Breast epithelium (tissue), 4 donors: ENCODE data around the gene PCGF2. TPM values are rescaled to one million over a fixed set of nuclear protein-coding genes. Genes with fewer than 3 reads are reported as not detected.

Experiments
- DNase-seq, 2 donors: peaks; one replicate each; pipeline ENCODE4 v3.0.0-alpha.2; 2019; ENCODE audit warnings: low spot score in 2 of 2
- H3K27ac ChIP-seq, 2 donors: fragments of 200-600 bp; sonication (generic) in 1 of 2; one replicate each; pipeline ENCODE4 v1.5.1; 2016 to 2019; ENCODE audit warnings: mild to moderate bottlenecking in 1 of 2
- H3K27me3 ChIP-seq, 2 donors: fragments of 200-600 bp; sonication (generic) in 1 of 2; one replicate each; pipeline versions ENCODE4 v1.5.1 to v1.6.0; 2017 to 2019; ENCODE audit warnings: control low read depth in 1 of 2, mild to moderate bottlenecking in 1 of 2
- H3K36me3 ChIP-seq: fragments of 200-600 bp; one replicate; pipeline ENCODE4 v1.5.1; 2019
- H3K4me1 ChIP-seq, 2 donors: fragments of 200-600 bp; sonication (generic); one replicate each; pipeline ENCODE4 v1.5.1; 2016 to 2019; ENCODE audit warnings: control low read depth in 1 of 2
- H3K4me3 ChIP-seq, 3 donors: fragments of 200-600 bp; sonication (generic); 1 replicate in 2 of 3; 2 replicates in 1 of 3; pipeline ENCODE4 v1.5.1; 2016 to 2019; ENCODE audit warnings: mild to moderate bottlenecking in 3 of 3, moderate library complexity in 2 of 3
- H3K9me3 ChIP-seq, 2 donors: fragments of 200-600 bp; sonication (generic) in 1 of 2; one replicate each; pipeline ENCODE4 v1.5.1; 2016 to 2019; ENCODE audit warnings: control low read depth in 1 of 2
- POLR2A ChIP-seq: fragments of 450-650 bp; IDR thresholded peaks from one replicate; pipeline ENCODE4 v1.6.1; 2016; ENCODE audit warnings: antibody characterized with exemption, mild to moderate bottlenecking, moderate library complexity
- POLR2AphosphoS5 ChIP-seq, 3 donors: sonication (generic); formaldehyde crosslinking; IDR thresholded peaks; one replicate each; pipeline ENCODE4 v1.6.1; 2017; ENCODE audit warnings: antibody characterized with exemption in 3 of 3
- intact Hi-C: fragments of 100-400 bp; cut with DNase I; formaldehyde crosslinking; loops from one replicate; pipeline ENCODE4 v1.15.1; 2023; ENCODE audit warnings: low total_unique reads
- total RNA-seq, 3 donors: library from RNA; depleted of rRNA; stranded (reverse); fragments of >200 nt; gene quantifications; one replicate each; pipeline ENCODE4 v1.1.0, GENCODE V29; 2016
- TF ChIP-seq, protein P1 (sequence below), 3 donors: fragments of 450-650 bp; IDR thresholded peaks; one replicate each; pipeline ENCODE4 v1.5.1; 2016 to 2017; ENCODE audit warnings: antibody characterized with exemption in 3 of 3, mild to moderate bottlenecking in 3 of 3, moderate library complexity in 3 of 3

The PCGF2 gene
- total RNA-seq, 3 donors from 2014 or later: 6.4 to 9.5 (median 9.3) TPM

DNA sequence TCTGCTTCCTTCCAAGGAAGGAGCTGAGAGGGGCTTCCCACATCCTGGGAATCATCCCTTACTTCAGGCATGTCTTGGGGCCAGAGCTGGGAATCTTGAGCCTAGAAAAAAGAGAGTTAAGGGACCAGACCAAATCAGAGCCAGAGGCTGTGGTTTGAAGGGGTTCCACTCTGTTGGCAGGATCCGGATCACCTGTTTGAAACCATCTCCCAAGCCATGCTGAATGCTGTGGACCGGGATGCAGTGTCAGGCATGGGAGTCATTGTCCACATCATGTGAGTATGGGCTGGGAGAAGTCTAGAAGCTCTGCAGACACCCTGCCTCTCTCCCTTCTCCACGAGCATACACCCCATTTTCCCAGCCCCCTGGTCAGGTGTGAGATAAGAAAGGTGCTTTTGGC is 14.1 kb upstream of the PCGF2 start:
- DNase-seq: no peak
- H3K27me3 ChIP-seq: no peaks in the 10 kb centered on the region
- TF ChIP-seq, protein P1, sequence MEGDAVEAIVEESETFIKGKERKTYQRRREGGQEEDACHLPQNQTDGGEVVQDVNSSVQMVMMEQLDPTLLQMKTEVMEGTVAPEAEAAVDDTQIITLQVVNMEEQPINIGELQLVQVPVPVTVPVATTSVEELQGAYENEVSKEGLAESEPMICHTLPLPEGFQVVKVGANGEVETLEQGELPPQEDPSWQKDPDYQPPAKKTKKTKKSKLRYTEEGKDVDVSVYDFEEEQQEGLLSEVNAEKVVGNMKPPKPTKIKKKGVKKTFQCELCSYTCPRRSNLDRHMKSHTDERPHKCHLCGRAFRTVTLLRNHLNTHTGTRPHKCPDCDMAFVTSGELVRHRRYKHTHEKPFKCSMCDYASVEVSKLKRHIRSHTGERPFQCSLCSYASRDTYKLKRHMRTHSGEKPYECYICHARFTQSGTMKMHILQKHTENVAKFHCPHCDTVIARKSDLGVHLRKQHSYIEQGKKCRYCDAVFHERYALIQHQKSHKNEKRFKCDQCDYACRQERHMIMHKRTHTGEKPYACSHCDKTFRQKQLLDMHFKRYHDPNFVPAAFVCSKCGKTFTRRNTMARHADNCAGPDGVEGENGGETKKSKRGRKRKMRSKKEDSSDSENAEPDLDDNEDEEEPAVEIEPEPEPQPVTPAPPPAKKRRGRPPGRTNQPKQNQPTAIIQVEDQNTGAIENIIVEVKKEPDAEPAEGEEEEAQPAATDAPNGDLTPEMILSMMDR (IDR thresholded peaks at IDR 0.05): no peak
- no peak for TF ChIP-seq POLR2AphosphoS5 (IDR thresholded peaks at IDR 0.05)
- no peak for TF ChIP-seq POLR2A
- H3K4me1 ChIP-seq: no peaks in the 10 kb centered on the region
- H3K4me3 ChIP-seq: no peak overlapping the region
- no peaks in the 10 kb centered on the region for H3K9me3 ChIP-seq
- H3K36me3 ChIP-seq: peaks cover 4% of the 10 kb centered on the region
- H3K27ac ChIP-seq: no peak overlapping the region
- intact Hi-C loops: no loop called here

DNA sequence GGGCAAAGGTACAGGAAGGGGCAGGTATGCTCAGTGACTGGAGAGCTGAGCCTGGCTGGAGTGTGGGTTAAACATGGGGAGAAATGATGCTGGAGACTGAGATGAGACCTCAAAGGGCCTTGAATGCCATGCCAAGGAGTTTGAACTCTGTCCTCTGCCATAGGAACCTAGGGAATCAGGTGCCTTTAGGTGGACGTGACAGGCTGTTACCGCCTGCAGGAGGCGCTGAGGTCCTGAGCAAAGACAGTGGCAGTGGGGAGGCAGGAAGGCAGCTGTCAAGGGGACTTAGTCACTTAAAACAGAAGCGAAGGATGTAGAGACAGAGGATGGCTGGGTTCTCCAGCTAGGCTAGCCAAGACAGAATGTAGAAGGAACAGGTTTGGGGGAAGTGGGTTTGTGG is 13.5 kb upstream of the PCGF2 start:
- H3K27ac ChIP-seq: no peak overlapping the region
- H3K4me1 ChIP-seq: no peaks in the 10 kb centered on the region
- H3K36me3 ChIP-seq: peaks cover 4% of the 10 kb centered on the region
- intact Hi-C loops: no loop called here
- no peak for DNase-seq
- no peaks in the 10 kb centered on the region for H3K27me3 ChIP-seq
- TF ChIP-seq POLR2AphosphoS5 (IDR thresholded peaks at IDR 0.05) (no peak), POLR2A (no peak)
- TF ChIP-seq, protein P1 (IDR thresholded peaks at IDR 0.05): no peak
- H3K4me3 ChIP-seq: no peak overlapping the region
- H3K9me3 ChIP-seq: no peaks in the 10 kb centered on the region

DNA sequence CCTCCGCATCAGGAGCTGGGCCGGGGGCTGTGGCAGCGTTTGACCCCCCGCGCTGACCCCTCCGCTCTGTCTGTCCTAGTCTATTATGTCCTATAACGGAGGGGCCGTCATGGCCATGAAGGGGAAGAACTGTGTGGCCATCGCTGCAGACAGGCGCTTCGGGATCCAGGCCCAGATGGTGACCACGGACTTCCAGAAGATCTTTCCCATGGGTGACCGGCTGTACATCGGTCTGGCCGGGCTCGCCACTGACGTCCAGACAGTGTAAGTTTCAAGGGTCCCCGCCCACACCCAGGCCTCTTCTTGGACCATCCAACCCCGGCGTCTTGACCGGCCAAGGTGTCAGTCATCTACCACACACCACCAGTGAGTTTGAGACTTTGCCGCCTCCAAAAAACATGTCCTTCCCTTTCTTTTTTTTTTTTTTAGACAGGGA is 5.0 kb upstream of the PCGF2 start:
- no peak for TF ChIP-seq POLR2AphosphoS5 (IDR thresholded peaks at IDR 0.05)
- TF ChIP-seq POLR2A: no peak
- TF ChIP-seq, protein P1 (IDR thresholded peaks at IDR 0.05): no peak
- DNase-seq: no peak
- peaks cover 0 to 13% of the 10 kb centered on the region in 2 donors for H3K4me1 ChIP-seq
- H3K9me3 ChIP-seq: no peaks in the 10 kb centered on the region
- H3K4me3 ChIP-seq: peak overlapping the region; percentile 84 to 96 (median 91)
- intact Hi-C loops: no loop called here
- H3K36me3 ChIP-seq: no peaks in the 10 kb centered on the region
- peak overlapping the region; percentile 79 to 94 for H3K27ac ChIP-seq
- no peaks in the 10 kb centered on the region for H3K27me3 ChIP-seq

DNA sequence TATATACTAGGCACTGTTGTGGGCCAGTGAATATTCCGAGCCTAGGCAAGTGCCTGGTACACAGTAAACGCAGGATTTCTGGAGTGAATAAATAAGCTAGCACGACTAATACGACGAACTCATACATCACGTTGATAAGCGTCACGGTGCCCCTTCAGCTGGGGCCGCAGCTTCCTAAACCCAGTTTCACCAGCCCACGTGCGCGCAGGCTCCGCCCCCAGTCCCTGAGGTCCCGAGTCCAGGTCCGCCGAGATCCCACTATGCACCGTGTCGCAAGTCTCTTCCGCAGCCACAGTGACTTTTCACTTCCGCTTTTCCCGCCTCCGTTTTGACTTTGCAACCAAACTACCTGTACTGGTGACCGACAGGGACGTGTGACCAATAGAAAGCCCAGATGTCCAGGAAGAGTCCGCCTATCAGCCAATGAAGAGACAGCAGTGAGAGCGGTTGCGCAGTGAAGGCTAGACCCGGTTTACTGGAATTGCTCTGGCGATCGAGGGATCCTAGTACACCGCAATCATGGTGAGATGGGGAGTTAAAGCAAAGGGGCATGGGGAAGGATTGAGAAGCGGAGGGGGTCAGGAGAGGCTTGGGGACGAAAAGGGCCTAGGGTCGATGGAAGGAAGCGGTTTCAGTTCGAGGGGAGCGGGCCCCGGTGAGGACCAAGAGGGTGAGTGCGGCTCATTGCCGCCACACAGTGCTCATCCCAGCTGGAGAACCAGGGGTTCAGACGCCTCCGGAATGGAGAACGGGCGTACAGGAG is 4.4 kb upstream of the PCGF2 start, which contains the start of gene PSMB3:
TSS of gene PSMB3 (plus strand) at position 434 of the 763 bp plus-strand sequence. CDS start at position 520, 86 bp downstream.
- intact Hi-C loops: no loop called here
- TF ChIP-seq, protein P1 (IDR thresholded peaks at IDR 0.05): peak in 1 of 3 donors; percentile 7
- TF ChIP-seq POLR2AphosphoS5 (IDR thresholded peaks at IDR 0.05): peak; percentile 50 to 80 (median 62)
- TF ChIP-seq POLR2A: no peak
- peak within 1 kb of the TSS; percentile 79 to 94 for H3K27ac ChIP-seq
- peak within 1 kb of the TSS; percentile 84 to 96 (median 91) for H3K4me3 ChIP-seq
- peak; percentile 96 to 99 for DNase-seq
- no peaks in the 10 kb centered on the region for H3K36me3 ChIP-seq
- no peaks in the 10 kb centered on the region for H3K9me3 ChIP-seq
- H3K27me3 ChIP-seq: no peaks in the 10 kb centered on the region
- H3K4me1 ChIP-seq: peaks cover 0 to 13% of the 10 kb centered on the region in 2 donors

DNA sequence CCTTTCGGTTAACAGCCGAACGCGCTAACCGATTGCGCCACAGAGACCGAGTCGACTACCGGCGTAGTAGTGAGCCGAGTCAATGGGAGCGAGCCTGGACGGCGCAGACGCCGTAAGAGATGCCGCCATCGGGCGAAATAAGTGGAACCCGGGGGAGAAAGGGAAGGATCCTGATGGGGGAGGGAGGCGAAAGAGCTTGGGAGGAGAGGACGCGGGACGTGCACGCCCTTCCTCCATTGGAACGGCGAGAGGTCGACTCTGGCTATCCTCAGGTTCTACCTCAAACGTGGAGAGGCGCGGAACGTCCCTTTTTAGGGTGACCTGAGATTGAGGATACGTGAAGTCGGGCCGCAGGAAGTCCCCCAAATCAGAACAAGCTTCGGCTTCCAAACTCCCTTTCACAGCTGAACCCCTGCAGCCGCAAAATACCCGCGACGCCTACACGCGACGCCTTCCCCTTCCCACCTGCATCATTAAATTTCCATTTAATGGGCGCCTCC is 3.7 kb upstream of the PCGF2 start:
- intact Hi-C loops: no loop called here
- peak; percentile 78 to 88 for DNase-seq

More for the DNA sequence above, 3.7 kb upstream of the PCGF2 start:
- peak; percentile 60 to 87 (median 69) for TF ChIP-seq POLR2AphosphoS5 (IDR thresholded peaks at IDR 0.05)
- no peak for TF ChIP-seq POLR2A
- Histone ChIP-seq H3K27me3 (no peaks in the 10 kb centered on the region), H3K4me3 (peak overlapping the region; percentile 84 to 96 (median 91)), H3K36me3 (no peaks in the 10 kb centered on the region), H3K4me1 (peaks cover 0 to 17% of the 10 kb centered on the region in 2 donors), H3K9me3 (no peaks in the 10 kb centered on the region), H3K27ac (peak overlapping the region; percentile 79 to 94)
